OCI-LY7 (cell line): ENCODE results near the gene TEX9. TPM values are rescaled to one million over a fixed set of nuclear protein-coding genes. Genes with fewer than 3 reads are reported as not detected.
"Not testable (repeated sequence)": the region's sequence is repeated elsewhere in the genome, so short reads cannot be mapped to it uniquely, and the experiment has no call there.

Source experiments
- BruUV-seq: library from RNA; stranded (reverse); fragments of 400-500 nt; replicated peaks from 2 replicates; lab custom pipeline; 2021; lab: Mats Ljungman, UMichigan
- CTCF ChIA-PET: fragments of 300-600 bp; sonication (Branson Sonifier 250); formaldehyde crosslinking; loops from one replicate; lab custom pipeline; 2022; ENCODE audit warnings: antibody characterized with exemption; ENCODE audit not compliant: unreplicated experiment; lab: Charles Lee
- POLR2A ChIA-PET: fragments of 300-600 bp; sonication (Branson Sonifier 250); formaldehyde crosslinking; loops from one replicate; lab custom pipeline; 2022; ENCODE audit warnings: antibody characterized with exemption; lab: Charles Lee
- DNase-seq: peaks from one replicate; pipeline ENCODE4 v3.0.0-alpha.2; 2015; ENCODE audit warnings: low spot score
- H2AFZ ChIP-seq: fragments of 200-600 bp; sonication (generic), shearing (Covaris generic); 2 replicates; pipeline ENCODE4 v1.6.1; 2014; ENCODE audit warnings: mild to moderate bottlenecking, antibody characterized with exemption, low read length, moderate library complexity
- H3K27ac ChIP-seq: fragments of 200-600 bp; sonication (generic); 2 replicates; pipeline ENCODE4 v1.5.1; 2014; ENCODE audit warnings: mixed run types, low read depth, mild to moderate bottlenecking, moderate library complexity, low read length, inconsistent platforms; ENCODE audit not compliant: poor library complexity, severe bottlenecking
- H3K36me3 ChIP-seq: fragments of 200-600 bp; sonication (generic); 2 replicates; pipeline ENCODE4 v1.6.1; 2014; ENCODE audit warnings: mild to moderate bottlenecking, antibody characterized with exemption, low read length, moderate library complexity, mixed read lengths; ENCODE audit not compliant: insufficient read depth
- H3K4me1 ChIP-seq: fragments of 200-600 bp; sonication (generic); 2 replicates; pipeline ENCODE4 v1.5.1; 2014; ENCODE audit warnings: mild to moderate bottlenecking, low read length; ENCODE audit not compliant: insufficient read depth, poor library complexity, severe bottlenecking
- H3K4me2 ChIP-seq: fragments of 200-600 bp; sonication (generic); 2 replicates; pipeline ENCODE4 v1.6.1; 2014; ENCODE audit warnings: mild to moderate bottlenecking, low read length
- H3K4me3 ChIP-seq: fragments of 200-600 bp; sonication (generic); 2 replicates; pipeline ENCODE4 v1.5.1; 2014; ENCODE audit warnings: mild to moderate bottlenecking, low read depth, low read length; ENCODE audit not compliant: poor library complexity, severe bottlenecking
- H3K79me2 ChIP-seq: fragments of 200-600 bp; sonication (generic); 2 replicates; pipeline ENCODE4 v1.6.1; 2016; ENCODE audit warnings: low read depth, mild to moderate bottlenecking, low read length, moderate library complexity, mixed read lengths; ENCODE audit not compliant: insufficient read depth
- H3K9me2 ChIP-seq: fragments of 200-600 bp; sonication (generic); 2 replicates; pipeline ENCODE4 v1.6.1; 2016; ENCODE audit warnings: mild to moderate bottlenecking, low read length, mixed read lengths; ENCODE audit not compliant: insufficient read depth
- H3K9me3 ChIP-seq: fragments of 200-600 bp; sonication (generic); 2 replicates; pipeline ENCODE4 v1.6.1; 2014; ENCODE audit warnings: mild to moderate bottlenecking, mixed run types, low read length, mixed read lengths
- H4K20me1 ChIP-seq: fragments of 200-600 bp; sonication (generic); 2 replicates; pipeline ENCODE4 v1.6.1; 2014; ENCODE audit warnings: mild to moderate bottlenecking, antibody characterized with exemption, low read length, moderate library complexity, mixed read lengths; ENCODE audit not compliant: insufficient read depth
- CTCF ChIP-seq: fragments of 200-600 bp; sonication (generic); conservative IDR thresholded peaks from 2 replicates; pipeline ENCODE4 v1.5.1; 2014; ENCODE audit warnings: mild to moderate bottlenecking, antibody characterized with exemption, low read length, moderate library complexity, mixed read lengths
- EZH2phosphoT487 ChIP-seq: fragments of 200-600 bp; sonication (generic); IDR thresholded peaks from 2 replicates; pipeline ENCODE4 v1.6.1; 2018; ENCODE audit warnings: low read depth, borderline replicate concordance, mild to moderate bottlenecking, mixed run types, antibody characterized with exemption, low read length, moderate library complexity, mixed read lengths
- intact Hi-C: fragments of 100-400 bp; cut with micrococcal nuclease; formaldehyde crosslinking; loops from one replicate; pipeline ENCODE4 v1.10.0; 2022; ENCODE audit not compliant: unreplicated experiment
- total RNA-seq, 2 experiments: library from RNA; depleted of rRNA in 1 of 2; stranded (reverse); fragments of >200 nt in 1 of 2; shearing (Covaris generic) in 1 of 2; gene quantifications; 2 replicates each; pipeline ENCODE4 v1.2.3, GENCODE V29; 2014 to 2022

TEX9 gene
- total RNA-seq, 2 experiments from 2014 or later: 20.0 to 44.6 TPM

DNA sequence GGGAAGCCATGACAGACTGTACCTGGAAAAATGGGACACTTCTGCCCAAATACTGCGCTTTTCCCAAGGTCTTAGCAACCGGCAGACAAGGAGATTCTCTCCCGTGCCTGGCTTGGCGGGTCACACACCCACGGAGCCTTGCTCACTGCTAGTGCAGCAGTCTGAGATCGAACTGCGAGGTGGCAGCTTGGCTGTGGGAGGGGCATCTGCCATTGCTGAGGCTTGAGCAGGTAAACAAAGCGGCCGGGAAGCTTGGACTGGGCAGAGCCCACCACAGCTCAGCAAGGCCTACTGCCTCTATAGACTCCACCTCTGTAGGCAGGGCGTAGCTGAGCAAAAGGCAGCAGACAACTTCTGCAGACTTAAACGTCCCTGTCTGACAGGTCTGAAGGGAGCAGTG is 34.0 kb downstream of the TEX9 start:
- H3K79me2 ChIP-seq, H3K4me2 ChIP-seq, H4K20me1 ChIP-seq, H3K27ac ChIP-seq, BruUV-seq, H2AFZ ChIP-seq, intact Hi-C loops, H3K4me3 ChIP-seq, H3K9me2 ChIP-seq, DNase-seq, CTCF ChIA-PET, H3K4me1 ChIP-seq, H3K9me3 ChIP-seq, POLR2A ChIA-PET: not testable (repeated sequence)
- H3K36me3 ChIP-seq: peaks cover 54% of the 10 kb centered on the region

- no TSS peak for BruUV-seq
- H4K20me1 ChIP-seq: no peaks in the 10 kb centered on the region
- ChIA-PET CTCF (no interaction called here), POLR2A (interaction anchor here (1.6 kb wide), 1 partner anchor 14 kb away, joined by 4 read pairs; no protein-coding TSS in a partner anchor)
- no peak for DNase-seq
- no peaks in the 10 kb centered on the region for H3K79me2 ChIP-seq
- TF ChIP-seq EZH2phosphoT487 (no peak), CTCF (no peak)
- H3K4me1 ChIP-seq: no peaks in the 10 kb centered on the region
- no peaks in the 10 kb centered on the region for H3K9me2 ChIP-seq
- intact Hi-C loops: no loop called here
- H3K27ac ChIP-seq: no peak overlapping the region
- no peaks in the 10 kb centered on the region; the same call in 1 of the 2 replicates for H3K9me3 ChIP-seq
- no peak overlapping the region for H3K4me2 ChIP-seq
- H3K4me3 ChIP-seq: no peak overlapping the region
- H3K36me3 ChIP-seq: peaks cover 18% of the 10 kb centered on the region
- no peak overlapping the region for H2AFZ ChIP-seq
Measured at GRCh38 chr15:56410721-56411120, 45.5 kb downstream of the TEX9 start.

DNA sequence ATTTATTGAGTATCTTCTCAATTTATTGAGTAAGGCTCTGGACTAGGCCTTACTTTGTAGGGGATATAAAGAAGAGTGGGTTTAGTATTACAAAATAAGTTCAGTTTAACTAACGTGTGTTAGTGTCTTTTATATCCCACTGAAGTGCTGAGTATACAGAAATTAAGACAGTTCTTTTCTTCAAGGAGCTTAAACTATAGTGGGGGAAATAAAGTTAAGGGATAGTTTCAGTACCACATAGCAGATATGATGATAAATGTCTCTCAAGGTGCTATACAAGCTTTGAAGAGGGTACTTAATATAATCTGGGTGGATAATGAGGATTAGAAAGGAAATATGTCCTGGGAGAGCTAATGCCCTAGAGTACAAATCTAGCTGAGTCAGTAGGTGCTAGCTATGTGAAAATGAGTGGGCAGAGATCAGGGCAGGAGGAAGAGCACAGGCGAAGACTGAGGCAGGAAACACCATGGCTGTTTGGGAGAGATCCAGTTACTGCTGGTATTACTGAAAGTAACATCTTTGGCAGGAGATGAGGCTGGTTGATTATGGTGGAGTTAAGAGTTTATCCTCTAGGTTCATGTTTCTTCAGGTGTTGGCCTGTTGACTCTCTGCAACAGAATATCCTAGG is 46.0 kb downstream of the TEX9 start:
- no peak overlapping the region for H2AFZ ChIP-seq
- no peaks in the 10 kb centered on the region for H3K4me1 ChIP-seq
- ChIA-PET CTCF (no interaction called here), POLR2A (interaction anchor here (1.6 kb wide), 1 partner anchor 14 kb away, joined by 4 read pairs; no protein-coding TSS in a partner anchor)
- H3K36me3 ChIP-seq: peaks cover 22% of the 10 kb centered on the region
- H3K79me2 ChIP-seq: no peaks in the 10 kb centered on the region
- no peaks in the 10 kb centered on the region for H4K20me1 ChIP-seq
- no peak overlapping the region for H3K27ac ChIP-seq
- H3K9me3 ChIP-seq: no peaks in the 10 kb centered on the region; the same call in 1 of the 2 replicates
- intact Hi-C loops: no loop called here
- no peak for TF ChIP-seq CTCF
- TF ChIP-seq EZH2phosphoT487: no peak
- no peak for DNase-seq
- BruUV-seq: no TSS peak
- no peaks in the 10 kb centered on the region for H3K9me2 ChIP-seq
- no peak overlapping the region for H3K4me3 ChIP-seq
- H3K4me2 ChIP-seq: no peak overlapping the region

- CTCF ChIA-PET, H3K9me3 ChIP-seq, DNase-seq, H3K4me3 ChIP-seq, H3K4me2 ChIP-seq, intact Hi-C loops, H2AFZ ChIP-seq, H3K27ac ChIP-seq, BruUV-seq, H4K20me1 ChIP-seq, H3K9me2 ChIP-seq, H3K79me2 ChIP-seq, H3K4me1 ChIP-seq: not testable (repeated sequence)
- H3K36me3 ChIP-seq: peaks cover 38% of the 10 kb centered on the region
- POLR2A ChIA-PET: interaction anchor here (0.6 kb wide), 1 partner anchor 526 kb away, joined by 4 read pairs; no protein-coding TSS in a partner anchor
Measured at GRCh38 chr15:56413114-56413733, 48.0 kb downstream of the TEX9 start.
